Stimulated activated CD8-positive, alpha-beta memory T cell treated with anti-CD3 and anti-CD28 coated beads, Interleukin-15, amount 100 ng/mL, for 24 hours (primary cell): ENCODE results near the gene PCDHA10.

Experiments used
- DNase-seq: peaks from one replicate; pipeline ENCODE4 v3.0.0-alpha.2; 2020; ENCODE audit warnings: low read depth

PCDHA10 gene

DNA sequence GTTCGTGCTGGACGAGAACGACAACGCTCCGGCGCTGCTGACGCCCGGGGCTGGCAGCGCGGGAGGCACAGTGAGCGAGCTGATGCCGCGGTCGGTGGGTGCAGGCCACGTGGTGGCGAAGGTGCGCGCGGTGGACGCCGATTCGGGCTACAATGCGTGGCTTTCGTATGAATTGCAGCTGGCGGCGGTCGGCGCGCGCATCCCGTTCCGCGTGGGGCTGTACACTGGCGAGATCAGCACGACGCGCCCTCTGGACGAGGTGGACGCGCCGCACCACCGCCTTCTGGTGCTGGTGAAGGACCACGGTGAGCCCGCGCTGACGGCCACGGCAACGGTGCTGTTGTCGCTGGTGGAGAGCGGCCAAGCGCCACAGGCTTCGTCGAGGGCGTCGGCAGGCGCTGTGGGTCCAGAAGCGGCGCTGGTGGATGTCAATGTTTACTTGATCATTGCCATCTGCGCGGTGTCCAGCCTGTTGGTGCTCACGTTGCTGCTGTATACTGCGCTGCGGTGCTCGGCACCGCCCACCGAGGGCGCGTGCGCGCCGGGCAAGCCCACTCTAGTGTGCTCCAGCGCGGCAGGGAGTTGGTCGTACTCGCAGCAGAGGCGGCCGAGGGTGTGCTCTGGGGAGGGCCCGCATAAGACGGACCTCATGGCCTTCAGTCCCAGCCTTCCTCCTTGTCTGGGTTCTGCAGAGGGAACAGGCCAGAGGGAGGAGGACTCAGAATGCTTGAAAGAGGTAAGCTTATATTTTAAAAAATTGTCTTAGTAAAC lies 28.4 kb downstream of the PCDHA10 start:
- no peak for DNase-seq

DNA sequence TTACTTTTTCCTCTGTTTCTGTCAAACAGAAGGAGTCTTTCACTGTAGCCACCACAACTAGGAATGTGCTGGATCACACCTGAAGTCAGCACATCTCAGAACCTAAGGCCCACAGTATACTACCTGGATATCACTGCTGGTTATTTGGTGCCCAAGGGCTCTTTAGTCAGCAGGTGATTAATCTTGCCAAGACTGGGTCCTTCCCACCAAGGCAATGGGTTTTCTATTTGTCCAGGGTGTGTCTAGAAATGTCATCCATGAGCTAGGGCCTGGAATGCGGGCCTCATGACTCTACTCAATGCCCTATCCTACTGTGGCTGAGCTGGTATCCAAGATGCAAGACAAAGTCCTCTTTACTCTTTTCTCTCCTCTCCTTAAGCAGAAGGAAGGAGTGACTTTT lies 60.6 kb downstream of the PCDHA10 start:
- no peak for DNase-seq
